T-helper 1 cell (primary cell): Measurements from ENCODE around the gene CAPN5.

Experiments used
- DNase-seq, 5 donors: peaks; one replicate each; pipeline ENCODE4 v3.0.0-alpha.2; 2012 to 2020

The CAPN5 gene

GRCh38 chr11:77102246-77103210 lies 35.8 kb downstream of the CAPN5 start, which contains the start of gene OMP:
Gene OMP, plus strand, starts transcription at chr11:77102840. Its CDS starts 0 bp downstream, at chr11:77102840.
- no peak for DNase-seq

- DNase-seq = no peak
Measured at GRCh38 chr11:77103319-77103718, 36.5 kb downstream of the CAPN5 start.

GRCh38 chr11:77104727-77105126 lies 38.0 kb downstream of the CAPN5 start:
- no peak for DNase-seq

DNA sequence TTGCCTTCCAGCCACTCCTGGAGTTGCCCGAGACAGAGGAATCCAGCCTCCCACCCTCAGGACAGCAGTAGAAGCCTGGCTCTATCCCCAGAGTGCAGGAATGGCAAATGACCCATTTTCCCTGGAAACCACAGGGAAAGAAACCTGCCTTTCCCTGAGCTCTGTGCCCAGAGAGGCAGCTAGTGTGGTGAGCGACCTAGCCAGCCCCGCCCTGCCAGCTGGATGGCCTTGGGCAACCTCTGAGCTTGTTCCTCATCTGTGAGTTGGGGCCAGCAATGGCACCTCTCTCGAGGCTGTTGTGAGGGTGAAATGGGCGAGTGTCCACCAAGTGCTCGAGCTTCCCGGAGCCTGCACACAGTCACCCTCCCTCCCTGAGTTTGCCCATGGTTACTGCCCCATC lies 39.5 kb downstream of the CAPN5 start:
- DNase-seq = no peak

DNA sequence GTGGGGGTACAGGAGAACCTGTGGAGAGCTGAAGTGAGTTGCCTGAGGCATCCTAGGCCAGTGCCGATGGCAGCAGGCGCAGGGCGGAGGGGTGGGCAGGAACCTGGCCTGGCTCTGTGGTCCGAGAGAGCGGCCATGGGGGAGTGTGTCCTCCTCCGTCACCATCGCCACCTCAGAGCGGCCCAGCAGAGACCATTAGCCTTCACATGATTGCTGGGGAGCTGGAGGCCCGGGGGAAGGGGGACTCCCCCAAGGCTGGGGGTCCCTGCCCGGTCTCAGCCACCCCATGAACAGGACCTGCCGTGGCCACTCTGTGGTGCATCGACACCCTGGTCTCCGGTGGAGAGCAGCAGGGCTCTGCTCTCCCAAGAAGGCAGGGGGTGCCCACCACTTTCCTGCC lies 40.0 kb downstream of the CAPN5 start:
- no peak for DNase-seq

GRCh38 chr11:77107950-77108349 lies 41.2 kb downstream of the CAPN5 start:
- DNase-seq = no peak

GRCh38 chr11:77108436-77108835 lies 41.7 kb downstream of the CAPN5 start:
- no peak for DNase-seq

DNA sequence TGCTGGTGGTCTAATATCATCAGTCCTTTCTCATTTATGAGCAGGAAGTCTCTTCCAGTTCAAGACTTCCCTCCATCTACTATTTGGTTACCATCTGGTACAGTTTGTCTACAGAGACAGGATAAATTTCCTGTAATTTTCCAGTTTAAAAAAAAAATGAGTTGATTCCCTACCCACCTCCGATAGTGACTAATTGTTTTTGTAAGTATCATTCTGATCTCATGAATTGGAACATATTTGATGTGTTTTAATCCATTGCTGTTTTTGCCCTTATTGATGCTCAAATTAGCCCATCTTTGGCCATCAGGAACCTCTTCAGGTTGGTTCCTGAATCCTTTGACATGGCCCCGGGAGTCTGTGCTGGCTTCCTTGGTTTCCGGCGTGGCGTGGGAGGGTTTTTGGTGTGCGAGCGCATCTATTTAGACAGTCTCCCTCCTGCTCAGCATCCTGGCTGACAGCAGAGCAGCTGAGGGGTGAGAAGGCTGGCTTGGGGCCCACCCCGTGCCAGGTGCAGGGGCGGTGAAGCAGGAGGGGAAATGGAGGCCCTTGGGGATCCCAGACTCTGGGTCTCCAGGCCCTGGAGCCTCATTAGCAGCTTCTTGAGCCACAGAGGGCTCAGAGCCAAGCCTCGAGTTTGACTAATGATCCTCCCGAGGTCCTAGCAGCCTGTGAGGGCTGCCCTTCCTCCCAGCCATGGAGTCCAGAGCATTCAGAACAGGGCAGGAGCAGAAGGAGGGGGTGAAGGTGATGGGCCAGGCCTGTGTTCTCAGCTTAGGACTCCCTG lies 42.7 kb downstream of the CAPN5 start:
- DNase-seq = no peak

GRCh38 chr11:77110836-77111235 lies 44.1 kb downstream of the CAPN5 start:
- DNase-seq = no peak

- no peak for DNase-seq
Measured at GRCh38 chr11:77111277-77111676, 44.5 kb downstream of the CAPN5 start.

GRCh38 chr11:77111946-77112345 lies 45.2 kb downstream of the CAPN5 start:
- DNase-seq = no peak

GRCh38 chr11:77112641-77113381 lies 46.0 kb downstream of the CAPN5 start:
- no peak for DNase-seq

- DNase-seq = no peak
Measured at GRCh38 chr11:77113382-77114088, 46.8 kb downstream of the CAPN5 start.

- DNase-seq = no peak
Measured at GRCh38 chr11:77114089-77114463, 47.3 kb downstream of the CAPN5 start.

DNA sequence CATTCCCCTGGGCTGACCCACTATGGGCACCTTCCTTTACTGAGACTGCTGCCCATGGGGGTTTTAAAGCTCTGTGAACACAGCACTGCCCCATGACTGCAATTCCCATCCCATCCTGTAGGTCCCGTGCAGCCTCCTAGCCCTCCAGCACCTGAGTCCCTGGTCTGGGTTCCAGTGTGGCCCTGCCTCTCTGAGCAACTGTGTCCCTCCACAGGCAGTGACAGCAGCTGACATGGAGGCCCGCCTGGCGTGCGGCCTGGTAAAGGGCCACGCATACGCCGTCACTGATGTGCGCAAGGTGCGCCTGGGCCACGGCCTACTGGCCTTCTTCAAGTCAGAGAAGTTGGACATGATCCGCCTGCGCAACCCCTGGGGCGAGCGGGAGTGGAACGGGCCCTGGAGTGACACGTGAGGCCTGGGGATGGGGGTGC lies 48.4 kb downstream of the CAPN5 start:
- DNase-seq = no peak

DNA sequence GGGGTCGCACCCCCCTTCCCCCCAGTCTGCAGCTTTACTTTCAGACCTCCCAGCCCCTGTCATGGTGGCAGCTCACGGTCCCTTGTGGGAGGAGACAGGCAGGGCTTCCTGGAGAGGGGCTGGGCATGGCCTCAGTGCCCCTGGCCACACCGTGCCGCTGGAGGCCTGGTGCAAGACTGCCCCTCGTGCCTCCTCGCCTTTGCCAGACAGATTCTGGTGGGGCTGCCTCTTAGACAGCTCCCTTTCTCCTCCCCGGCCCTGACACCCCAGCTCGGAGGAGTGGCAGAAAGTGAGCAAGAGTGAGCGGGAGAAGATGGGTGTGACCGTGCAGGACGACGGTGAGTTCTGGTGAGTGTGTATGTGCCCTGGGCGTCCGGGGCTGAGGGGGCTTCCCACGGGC lies 49.2 kb downstream of the CAPN5 start:
- no peak for DNase-seq

- DNase-seq = no peak
Measured at GRCh38 chr11:77117492-77117891, 50.7 kb downstream of the CAPN5 start.

DNA sequence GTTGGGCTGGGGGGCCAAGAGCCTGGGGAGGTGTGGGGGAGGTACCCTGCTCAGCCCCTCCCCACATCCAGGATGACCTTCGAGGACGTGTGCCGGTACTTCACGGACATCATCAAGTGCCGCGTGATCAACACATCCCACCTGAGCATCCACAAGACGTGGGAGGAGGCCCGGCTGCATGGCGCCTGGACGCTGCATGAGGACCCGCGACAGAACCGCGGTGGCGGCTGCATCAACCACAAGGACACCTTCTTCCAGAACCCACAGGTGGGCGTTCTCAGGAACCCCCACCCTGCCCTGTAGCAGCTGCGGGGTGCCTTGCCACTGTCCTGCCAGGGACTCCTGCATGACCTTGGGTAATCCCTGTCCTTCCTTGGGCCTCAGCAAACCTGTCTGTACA lies 51.3 kb downstream of the CAPN5 start:
- no peak for DNase-seq

DNA sequence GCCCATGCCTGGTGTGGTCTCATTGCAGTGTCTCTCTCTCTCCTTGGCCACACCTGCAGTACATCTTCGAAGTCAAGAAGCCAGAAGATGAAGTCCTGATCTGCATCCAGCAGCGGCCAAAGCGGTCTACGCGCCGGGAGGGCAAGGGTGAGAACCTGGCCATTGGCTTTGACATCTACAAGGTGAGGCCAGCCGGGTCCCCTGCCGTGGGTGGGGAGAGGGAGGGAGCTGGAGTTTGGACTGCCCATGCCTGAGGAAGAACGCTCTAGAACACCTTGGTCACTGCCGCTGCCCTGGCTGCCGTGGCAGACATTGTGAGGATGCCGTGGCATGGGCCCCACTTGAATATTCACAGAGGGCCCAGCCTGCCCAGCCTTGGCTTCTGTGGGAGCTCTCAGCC lies 52.2 kb downstream of the CAPN5 start:
- DNase-seq = no peak

DNA sequence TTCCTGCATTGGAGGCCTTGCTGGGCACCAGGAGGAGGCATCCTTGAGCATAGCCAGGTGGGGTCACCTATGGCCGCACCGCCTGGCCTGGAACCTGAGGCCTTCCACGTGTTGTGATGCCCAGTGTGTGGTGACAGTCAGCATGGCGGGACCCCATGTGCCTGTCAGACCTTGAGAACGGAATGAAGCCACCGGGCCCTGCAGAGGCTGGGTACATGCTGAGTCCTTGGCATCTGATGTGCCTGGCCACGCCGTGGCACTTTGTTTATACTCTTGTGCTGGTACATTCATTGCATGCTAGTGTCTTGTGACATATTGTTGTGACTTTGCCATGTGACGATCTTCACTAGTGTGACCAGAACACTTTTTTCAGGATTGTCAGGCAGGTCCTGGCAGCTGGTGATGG lies 52.8 kb downstream of the CAPN5 start:
- DNase-seq = no peak

DNA sequence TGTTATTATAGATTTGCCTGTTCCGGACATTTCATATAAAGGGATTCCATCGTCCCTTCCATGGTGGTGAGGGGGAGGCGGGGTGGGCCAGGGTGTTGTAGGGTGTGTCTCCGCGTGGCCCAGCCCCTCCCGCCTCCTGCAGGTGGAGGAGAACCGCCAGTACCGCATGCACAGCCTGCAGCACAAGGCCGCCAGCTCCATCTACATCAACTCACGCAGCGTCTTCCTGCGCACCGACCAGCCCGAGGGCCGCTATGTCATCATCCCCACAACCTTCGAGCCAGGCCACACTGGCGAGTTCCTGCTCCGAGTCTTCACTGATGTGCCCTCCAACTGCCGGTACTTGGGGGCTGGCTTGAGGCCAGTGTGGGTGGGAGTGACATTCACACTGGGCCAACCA lies 53.8 kb downstream of the CAPN5 start:
- no peak for DNase-seq

- no peak for DNase-seq
Measured at GRCh38 chr11:77121096-77121640, 54.4 kb downstream of the CAPN5 start.
